Left lung (tissue), 10 donors: ENCODE measurements around the gene GCFC2. TPM values are rescaled to one million over a fixed set of nuclear protein-coding genes. Genes with fewer than 3 reads are reported as not detected.

Experiments used
- ATAC-seq: fragments of 200-7000 bp; cut with Tn5 transposase; one replicate; pipeline ENCODE4 v1.9.1; 2020; ENCODE audit warnings: moderate library complexity
- DNase-seq, 4 donors: peaks; one replicate each; pipeline ENCODE4 v3.0.0-alpha.2; 2013 to 2020
- H3K27ac ChIP-seq, 2 donors: fragments of 200-600 bp; sonication (generic) in 1 of 2; one replicate each; pipeline versions ENCODE4 v1.5.0 to v1.8.0; 2020 to 2021
- H3K27me3 ChIP-seq, 2 donors: fragments of 200-600 bp; sonication (generic) in 1 of 2; one replicate each; pipeline versions ENCODE4 v1.5.0 to v1.8.0; 2020 to 2021
- H3K36me3 ChIP-seq, 2 donors: fragments of 200-600 bp; sonication (generic) in 1 of 2; one replicate each; pipeline versions ENCODE4 v1.5.0 to v1.8.0; 2020 to 2021
- H3K4me1 ChIP-seq, 2 donors: fragments of 200-600 bp; one replicate each; pipeline ENCODE4 v1.8.0; 2021
- H3K4me3 ChIP-seq, 2 donors: fragments of 200-600 bp; sonication (generic) in 1 of 2; one replicate each; pipeline versions ENCODE4 v1.5.0 to v1.8.0; 2020 to 2021; ENCODE audit warnings: mild to moderate bottlenecking in 1 of 2
- H3K9me3 ChIP-seq, 2 donors: fragments of 200-600 bp; sonication (generic) in 1 of 2; one replicate each; pipeline versions ENCODE4 v1.5.0 to v1.8.0; 2020 to 2021
- CTCF ChIP-seq, 2 donors: fragments of 200-600 bp; sonication (generic) in 1 of 2; IDR thresholded peaks; one replicate each; pipeline versions ENCODE4 v1.5.0 to v1.8.0; 2021; ENCODE audit warnings: antibody characterized with exemption in 2 of 2
- intact Hi-C, 2 donors: fragments of 100-400 bp; cut with DNase I; formaldehyde crosslinking; loops; one replicate each; pipeline versions ENCODE4 v1.11.2 to v1.14.2; 2022
- polyA plus RNA-seq, 6 donors: library from polyadenylated mRNA; unstranded; fragments of 120-200 nt; gene quantifications; one replicate each; pipeline ENCODE4 v1.2.1, GENCODE V29; 2013; ENCODE audit not compliant: insufficient read length in 6 of 6
- total RNA-seq, 2 donors: library from RNA; stranded (reverse); fragmentation: NEBNext Ultra II Directional; extraction: Animal tissue kit (Norgen Biotek cat#: 25700); gene quantifications; one replicate each; pipeline ENCODE4 v1.2.1, GENCODE V29; 2021
- donor health status: DM: no; HTN: yes; CAD: no.
- donor health status: DM: no; HTN: no; CAD: no.

The GCFC2 gene
- total and polyA plus RNA-seq, 8 donors, result 10.4 to 48.8 (median 45.2) TPM

GRCh38 chr2:75707901-75708300, 2.8 kb downstream of the GCFC2 start:
- peaks cover 0 to 33% of the 10 kb centered on the region in 2 donors for H3K36me3 ChIP-seq
- ATAC-seq (no peak), DNase-seq (no peak)
- peaks cover 0 to 24% of the 10 kb centered on the region in 2 donors for H3K4me1 ChIP-seq
- H3K4me3 ChIP-seq, result no peak overlapping the region
- no peak for TF ChIP-seq CTCF (IDR thresholded peaks at IDR 0.05)
- no peaks in the 10 kb centered on the region for H3K27me3 ChIP-seq
- H3K9me3 ChIP-seq, result no peaks in the 10 kb centered on the region
- H3K27ac ChIP-seq, result no peak overlapping the region
- intact Hi-C loops, result no loop called here

GRCh38 chr2:75705921-75706320, 4.8 kb downstream of the GCFC2 start:
- ATAC-seq (no peak), DNase-seq (no peak)
- Histone ChIP-seq H3K4me3 (no peak overlapping the region), H3K27me3 (no peaks in the 10 kb centered on the region), H3K9me3 (no peaks in the 10 kb centered on the region), H3K27ac (no peak overlapping the region), H3K36me3 (peaks cover 0 to 46% of the 10 kb centered on the region in 2 donors), H3K4me1 (peaks cover 0 to 17% of the 10 kb centered on the region in 2 donors)
- intact Hi-C loops, result no loop called here
- TF ChIP-seq CTCF (IDR thresholded peaks at IDR 0.05), result no peak

- H3K27me3 ChIP-seq, result no peaks in the 10 kb centered on the region
- intact Hi-C loops, result no loop called here
- no peak overlapping the region for H3K4me3 ChIP-seq
- peaks cover 0 to 67% of the 10 kb centered on the region in 2 donors for H3K36me3 ChIP-seq
- no peaks in the 10 kb centered on the region for H3K9me3 ChIP-seq
- peaks cover 0 to 5% of the 10 kb centered on the region in 2 donors for H3K4me1 ChIP-seq
- no peak for DNase-seq
- no peak overlapping the region for H3K27ac ChIP-seq
- no peak for ATAC-seq
- no peak for TF ChIP-seq CTCF (IDR thresholded peaks at IDR 0.05)
Observed at GRCh38 chr2:75703589-75704287, 7.0 kb downstream of the GCFC2 start.

- Histone ChIP-seq H3K9me3 (no peaks in the 10 kb centered on the region), H3K36me3 (peaks cover 0 to 79% of the 10 kb centered on the region in 2 donors), H3K27ac (no peak overlapping the region), H3K4me1 (peaks cover 0 to 5% of the 10 kb centered on the region in 2 donors), H3K27me3 (no peaks in the 10 kb centered on the region), H3K4me3 (no peak overlapping the region)
- no peak for DNase-seq
- no peak for TF ChIP-seq CTCF (IDR thresholded peaks at IDR 0.05)
- intact Hi-C loops, result no loop called here
- ATAC-seq, result no peak
Observed at GRCh38 chr2:75702593-75702992, 8.1 kb downstream of the GCFC2 start.

- intact Hi-C loops, result no loop called here
- Histone ChIP-seq H3K36me3 (peaks cover 0 to 84% of the 10 kb centered on the region in 2 donors), H3K4me1 (no peaks in the 10 kb centered on the region), H3K27me3 (no peaks in the 10 kb centered on the region), H3K4me3 (no peak overlapping the region), H3K9me3 (no peaks in the 10 kb centered on the region), H3K27ac (no peak overlapping the region)
- ATAC-seq, result no peak
- no peak for TF ChIP-seq CTCF (IDR thresholded peaks at IDR 0.05)
- no peak for DNase-seq
Observed at GRCh38 chr2:75698918-75699317, 11.8 kb downstream of the GCFC2 start.
